GM12878 (cell line): ENCODE measurements around the gene RALGPS2. TPM values are rescaled to one million over a fixed set of nuclear protein-coding genes. Genes with fewer than 3 reads are reported as not detected.

Experiments used
- ATAC-seq: fragments of 200-7000 bp; cut with Tn5 transposase; 3 replicates; pipeline ENCODE4 v1.9.1; 2020; ENCODE audit warnings: mild to moderate bottlenecking, moderate library complexity
- BruUV-seq: library from RNA; stranded (reverse); fragments of 400-500 nt; replicated peaks from 2 replicates; lab custom pipeline; 2021; lab: Mats Ljungman, UMichigan
- CTCF ChIA-PET: fragments of 300-600 bp; sonication (Branson Sonifier 250); formaldehyde crosslinking; extraction: SDS; loops from one replicate; lab custom pipeline; 2021; ENCODE audit warnings: inconsistent platforms; lab: Yijun Ruan, JAX
- POLR2A ChIA-PET: fragments of 350-600 bp; formaldehyde crosslinking; extraction: SDS; loops from one replicate; lab custom pipeline; 2021; ENCODE audit warnings: inconsistent platforms; lab: Charles Lee
- RAD21 ChIA-PET: fragments of 300-600 bp; sonication (Branson Sonifier 250); formaldehyde crosslinking; loops from one replicate; lab custom pipeline; 2023; ENCODE audit warnings: antibody characterized with exemption; ENCODE audit not compliant: unreplicated experiment; lab: Charles Lee
- SMC1A ChIA-PET: fragments of 300-600 bp; sonication (Branson Sonifier 250); formaldehyde crosslinking; loops from one replicate; lab custom pipeline; 2023; ENCODE audit not compliant: unreplicated experiment, uncharacterized antibody; lab: Charles Lee
- DNase-seq: peaks from one replicate; pipeline ENCODE4 v3.0.0-alpha.2; 2011; ENCODE audit warnings: low read depth, low spot score
- FAIRE-seq: peaks from 3 replicates; lab custom pipeline; 2011; peaks lifted over from hg19 to GRCh38; lab: Jason Lieb, UNC
- H2AFZ ChIP-seq: 2 replicates; pipeline ENCODE4 v1.6.0; 2011; ENCODE audit warnings: low read depth, low read length, control low read depth; ENCODE audit not compliant: control insufficient read depth
- H3K27ac ChIP-seq: 2 replicates; pipeline ENCODE4 v1.5.1; 2011; ENCODE audit warnings: control low read depth; ENCODE audit not compliant: control insufficient read depth, insufficient read depth
- H3K27me3 ChIP-seq, 2 experiments: replicated peaks in 1 of 2; 2 replicates each; pipeline versions ENCODE4 v1.6.0 to v1.6.1; 2011; ENCODE audit warnings: low read length in 1 of 2; ENCODE audit not compliant: control insufficient read depth in 2 of 2, insufficient read depth in 2 of 2
- H3K36me3 ChIP-seq, 2 experiments: 2 replicates each; pipeline ENCODE4 v1.5.1; 2011; ENCODE audit warnings: low read length in 1 of 2; ENCODE audit not compliant: control insufficient read depth in 2 of 2, insufficient read depth in 2 of 2
- H3K4me1 ChIP-seq: 2 replicates; pipeline ENCODE4 v1.6.1; 2011; ENCODE audit warnings: mild to moderate bottlenecking, low read length, moderate library complexity, mixed read lengths; ENCODE audit not compliant: control insufficient read depth, insufficient read depth
- H3K4me2 ChIP-seq: 2 replicates; pipeline ENCODE4 v1.6.0; 2011; ENCODE audit warnings: control low read depth; ENCODE audit not compliant: control insufficient read depth, insufficient read depth
- H3K4me3 ChIP-seq: fragments of 200-600 bp; sonication (generic); 2 replicates; pipeline ENCODE4 v1.5.1; 2016
- H3K79me2 ChIP-seq: 2 replicates; pipeline ENCODE4 v1.6.0; 2011; ENCODE audit warnings: low read length; ENCODE audit not compliant: control insufficient read depth, insufficient read depth
- H3K9ac ChIP-seq: 2 replicates; pipeline ENCODE4 v1.8.0; 2011; ENCODE audit warnings: low read length, control low read depth, mixed read lengths; ENCODE audit not compliant: control insufficient read depth, insufficient read depth
- H3K9me3 ChIP-seq: replicated peaks from 3 replicates; pipeline ENCODE4 v1.5.1; 2011; ENCODE audit warnings: mild to moderate bottlenecking, low read length; ENCODE audit not compliant: control insufficient read depth, insufficient read depth
- H4K20me1 ChIP-seq: 2 replicates; pipeline ENCODE4 v1.6.0; 2011; ENCODE audit not compliant: control insufficient read depth, insufficient read depth
- ATF7 ChIP-seq: fragments of 450-650 bp; IDR thresholded peaks from 2 replicates; pipeline ENCODE4 v1.6.1; 2016; ENCODE audit warnings: low read depth, mild to moderate bottlenecking
- BCL11A ChIP-seq: IDR thresholded peaks from 2 replicates; pipeline ENCODE4 v1.6.1; 2011; ENCODE audit warnings: low read depth, low read length
- EZH2 ChIP-seq: IDR thresholded peaks from 2 replicates; pipeline ENCODE4 v1.6.1; 2012; ENCODE audit warnings: low read depth, mild to moderate bottlenecking, control low read depth, inconsistent platforms, low read length, borderline replicate concordance; ENCODE audit not compliant: control insufficient read depth
- HDAC6 ChIP-seq: fragments of 200-600 bp; sonication (generic); IDR thresholded peaks from one replicate; pipeline ENCODE4 v1.8.0; 2017; ENCODE audit warnings: antibody characterized with exemption; ENCODE audit not compliant: unreplicated experiment
- IKZF1 ChIP-seq: fragments of 450-650 bp; conservative IDR thresholded peaks from 2 replicates; pipeline ENCODE4 v1.6.1; 2017; ENCODE audit warnings: antibody characterized with exemption, mild to moderate bottlenecking
- IKZF2 ChIP-seq, 2 experiments: fragments of 450-650 bp; IDR thresholded peaks; 2 replicates each; pipeline ENCODE4 v1.6.1; 2017; ENCODE audit warnings: mild to moderate bottlenecking in 2 of 2, moderate library complexity in 2 of 2
- PML ChIP-seq: IDR thresholded peaks from 2 replicates; pipeline ENCODE4 v1.6.1; 2012; ENCODE audit warnings: low read length, inconsistent platforms
- RAD51 ChIP-seq: fragments of 450-650 bp; IDR thresholded peaks from 2 replicates; pipeline ENCODE4 v1.6.1; 2016; ENCODE audit warnings: moderate library complexity, mild to moderate bottlenecking, inconsistent platforms
- SMAD1 ChIP-seq: fragments of 450-650 bp; IDR thresholded peaks from 2 replicates; pipeline ENCODE4 v1.6.1; 2018; ENCODE audit warnings: mild to moderate bottlenecking, low read depth; ENCODE audit not compliant: partially characterized antibody
- SUPT20H ChIP-seq: IDR thresholded peaks from 2 replicates; pipeline ENCODE4 v1.6.1; 2011; ENCODE audit warnings: low read depth, mild to moderate bottlenecking, low read length, moderate library complexity, borderline replicate concordance; ENCODE audit not compliant: control insufficient read depth
- TAF1 ChIP-seq: IDR thresholded peaks from 2 replicates; pipeline ENCODE4 v1.6.1; 2011; ENCODE audit warnings: mild to moderate bottlenecking, low read depth, low read length, borderline replicate concordance
- TCF3 ChIP-seq: IDR thresholded peaks from 2 replicates; pipeline ENCODE4 v1.6.1; 2012; ENCODE audit warnings: low read depth, mild to moderate bottlenecking, low read length, borderline replicate concordance; ENCODE audit not compliant: insufficient read depth
- ZNF622 ChIP-seq: fragments of 450-650 bp; IDR thresholded peaks from 2 replicates; pipeline ENCODE4 v1.6.1; 2017; ENCODE audit warnings: mild to moderate bottlenecking, inconsistent platforms
- ZSCAN29 ChIP-seq: fragments of 450-650 bp; IDR thresholded peaks from 2 replicates; pipeline ENCODE4 v1.6.1; 2017; ENCODE audit warnings: mild to moderate bottlenecking, moderate library complexity
- WGBS: methylation state at CpG from one replicate; pipeline ENCODE4 v1.1.6; 2016; ENCODE audit warnings: low lambda C conversion rate; ENCODE audit not compliant: insufficient replicate concordance, insufficient coverage; ENCODE audit errors: missing lambda C conversion rate; 5-methylcytosine and 5-hydroxymethylcytosine counted together
- in situ Hi-C: fragments of 300-500 bp; cut with MboI; formaldehyde crosslinking; loops from 9 replicates; pipeline ENCODE4 v1.14.3; 2018; ENCODE audit warnings: mixed read lengths
- intact Hi-C: fragments of 100-400 bp; cut with micrococcal nuclease; formaldehyde crosslinking; loops from one replicate; pipeline ENCODE4 v1.14.2; 2022; ENCODE audit not compliant: unreplicated experiment
- polyA plus RNA-seq, 11 experiments: library from polyadenylated mRNA; depleted of rRNA in 4 of 11; unstranded in 6 of 11; stranded (reverse) in 5 of 11; fragments of >200 nt; fragmentation: Nextera tagmentation in 4 of 11; fragmentation: Illumina TruSeq in 1 of 11; extraction: Ambion mirVana in 4 of 11; extraction: Trizol in 1 of 11; gene quantifications; 1 replicate in 1 of 11; 2 replicates in 10 of 11; pipeline versions ENCODE4 v1.2.1 to v1.2.3, GENCODE V29; 2011 to 2016; ENCODE audit warnings: inconsistent platforms in 2 of 11, missing spikeins in 2 of 11, low read depth in 1 of 11
- total RNA-seq, 4 experiments: library from RNA; depleted of rRNA in 3 of 4; stranded (reverse); fragments of >200 nt in 3 of 4; fragmentation: Illumina TruSeq in 1 of 4; extraction: Trizol in 1 of 4; gene quantifications; 2 replicates each; pipeline versions ENCODE4 v1.2.1 to v1.2.3, GENCODE V29; 2013 to 2021
- TF ChIP-seq, protein P1 (sequence below): fragments of 450-650 bp; IDR thresholded peaks from 2 replicates; pipeline ENCODE4 v1.6.1; 2017; ENCODE audit warnings: antibody characterized with exemption, mild to moderate bottlenecking, moderate library complexity
- TF ChIP-seq, protein P2 (sequence below): fragments of 450-650 bp; IDR thresholded peaks from 2 replicates; pipeline ENCODE4 v1.6.1; 2014; ENCODE audit warnings: mild to moderate bottlenecking
- TF ChIP-seq, protein P3 (sequence below): IDR thresholded peaks from 2 replicates; pipeline ENCODE4 v1.6.1; 2012; ENCODE audit warnings: low read depth, low read length, improper control_type of control experiment
- TF ChIP-seq, protein P4 (sequence below): fragments of 450-650 bp; IDR thresholded peaks from 2 replicates; pipeline ENCODE4 v1.6.1; 2018; ENCODE audit warnings: borderline replicate concordance, mild to moderate bottlenecking; ENCODE audit not compliant: partially characterized antibody

The RALGPS2 gene
- total and polyA plus RNA-seq, 10 of the 15 experiments (the other 5 are each of a cell fraction or from before 2014, with no cell fraction given) = 0.08 to 3.7 (median 0.50) TPM

DNA sequence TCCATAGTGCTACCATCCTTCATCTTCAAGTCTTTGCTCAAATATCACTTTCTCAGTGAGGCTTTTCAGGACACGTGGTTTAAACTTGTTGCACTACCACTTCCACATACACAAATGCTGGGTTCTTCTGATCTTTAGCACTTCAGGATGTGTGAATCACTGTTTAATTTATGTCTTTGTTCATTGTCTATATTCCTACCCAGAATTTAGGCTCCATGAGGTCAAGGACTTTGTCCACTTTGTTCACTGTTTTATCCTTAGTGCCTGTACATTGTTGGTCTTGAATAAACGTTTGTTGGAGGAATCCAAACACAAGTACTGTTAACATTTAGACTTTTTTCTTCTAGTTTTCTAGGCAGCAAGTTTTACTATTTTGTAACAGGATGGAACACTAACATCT is 42.6 kb upstream of the RALGPS2 start:
- no peak overlapping the region for H3K4me2 ChIP-seq
- SMC1A ChIA-PET = interaction anchor here (1.0 to 1.3 kb wide), 3 partner anchors 26 to 133 kb away, joined by 3 read pairs; no protein-coding TSS in a partner anchor
- H3K4me1 ChIP-seq = peaks cover 13% of the 10 kb centered on the region
- intact Hi-C loops = no loop called here
- POLR2A ChIA-PET = interaction anchor here (0.8 kb wide), 1 partner anchor 28 kb away, joined by 3 read pairs; no protein-coding TSS in a partner anchor
- CTCF ChIA-PET = interaction anchor here (0.9 to 1.4 kb wide), 3 partner anchors 17 to 139 kb away, joined by 3 to 6 read pairs (median 3); no protein-coding TSS in a partner anchor
- no peaks in the 10 kb centered on the region for H3K79me2 ChIP-seq
- FAIRE-seq (no peak), ATAC-seq (no peak), DNase-seq (no peak)
- H4K20me1 ChIP-seq = no peaks in the 10 kb centered on the region
- in situ Hi-C loops = no loop called here
- WGBS = 22% methylated on average over 2 of the region's 2 CpGs
- no peaks in the 10 kb centered on the region for H3K27me3 ChIP-seq
- H3K9me3 ChIP-seq = no peaks in the 10 kb centered on the region
- H3K4me3 ChIP-seq = no peak overlapping the region
- RAD21 ChIA-PET = interaction anchor here (0.6 to 1.4 kb wide), 2 partner anchors 23 to 44 kb away, joined by 4 read pairs; no protein-coding TSS in a partner anchor
- no peak overlapping the region for H3K27ac ChIP-seq
- H3K9ac ChIP-seq = no peak overlapping the region
- BruUV-seq = no TSS peak
- no peaks in the 10 kb centered on the region for H3K36me3 ChIP-seq
- H2AFZ ChIP-seq = no peak overlapping the region
- TF ChIP-seq TAF1 (no peak), IKZF1 (no peak), IKZF2 (IDR thresholded peaks at IDR 0.05) (no peak), RAD51 (no peak), SMAD1 (no peak), PML (no peak), ZSCAN29 (no peak), BCL11A (no peak), ATF7 (no peak), TCF3 (no peak), HDAC6 (no peak), ZNF622 (no peak), EZH2 (no peak), SUPT20H (no peak)
- TF ChIP-seq, protein P1, sequence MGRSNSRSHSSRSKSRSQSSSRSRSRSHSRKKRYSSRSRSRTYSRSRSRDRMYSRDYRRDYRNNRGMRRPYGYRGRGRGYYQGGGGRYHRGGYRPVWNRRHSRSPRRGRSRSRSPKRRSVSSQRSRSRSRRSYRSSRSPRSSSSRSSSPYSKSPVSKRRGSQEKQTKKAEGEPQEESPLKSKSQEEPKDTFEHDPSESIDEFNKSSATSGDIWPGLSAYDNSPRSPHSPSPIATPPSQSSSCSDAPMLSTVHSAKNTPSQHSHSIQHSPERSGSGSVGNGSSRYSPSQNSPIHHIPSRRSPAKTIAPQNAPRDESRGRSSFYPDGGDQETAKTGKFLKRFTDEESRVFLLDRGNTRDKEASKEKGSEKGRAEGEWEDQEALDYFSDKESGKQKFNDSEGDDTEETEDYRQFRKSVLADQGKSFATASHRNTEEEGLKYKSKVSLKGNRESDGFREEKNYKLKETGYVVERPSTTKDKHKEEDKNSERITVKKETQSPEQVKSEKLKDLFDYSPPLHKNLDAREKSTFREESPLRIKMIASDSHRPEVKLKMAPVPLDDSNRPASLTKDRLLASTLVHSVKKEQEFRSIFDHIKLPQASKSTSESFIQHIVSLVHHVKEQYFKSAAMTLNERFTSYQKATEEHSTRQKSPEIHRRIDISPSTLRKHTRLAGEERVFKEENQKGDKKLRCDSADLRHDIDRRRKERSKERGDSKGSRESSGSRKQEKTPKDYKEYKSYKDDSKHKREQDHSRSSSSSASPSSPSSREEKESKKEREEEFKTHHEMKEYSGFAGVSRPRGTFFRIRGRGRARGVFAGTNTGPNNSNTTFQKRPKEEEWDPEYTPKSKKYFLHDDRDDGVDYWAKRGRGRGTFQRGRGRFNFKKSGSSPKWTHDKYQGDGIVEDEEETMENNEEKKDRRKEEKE = no peak
- TF ChIP-seq, protein P2, sequence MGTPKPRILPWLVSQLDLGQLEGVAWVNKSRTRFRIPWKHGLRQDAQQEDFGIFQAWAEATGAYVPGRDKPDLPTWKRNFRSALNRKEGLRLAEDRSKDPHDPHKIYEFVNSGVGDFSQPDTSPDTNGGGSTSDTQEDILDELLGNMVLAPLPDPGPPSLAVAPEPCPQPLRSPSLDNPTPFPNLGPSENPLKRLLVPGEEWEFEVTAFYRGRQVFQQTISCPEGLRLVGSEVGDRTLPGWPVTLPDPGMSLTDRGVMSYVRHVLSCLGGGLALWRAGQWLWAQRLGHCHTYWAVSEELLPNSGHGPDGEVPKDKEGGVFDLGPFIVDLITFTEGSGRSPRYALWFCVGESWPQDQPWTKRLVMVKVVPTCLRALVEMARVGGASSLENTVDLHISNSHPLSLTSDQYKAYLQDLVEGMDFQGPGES = no peak
- TF ChIP-seq, protein P3, sequence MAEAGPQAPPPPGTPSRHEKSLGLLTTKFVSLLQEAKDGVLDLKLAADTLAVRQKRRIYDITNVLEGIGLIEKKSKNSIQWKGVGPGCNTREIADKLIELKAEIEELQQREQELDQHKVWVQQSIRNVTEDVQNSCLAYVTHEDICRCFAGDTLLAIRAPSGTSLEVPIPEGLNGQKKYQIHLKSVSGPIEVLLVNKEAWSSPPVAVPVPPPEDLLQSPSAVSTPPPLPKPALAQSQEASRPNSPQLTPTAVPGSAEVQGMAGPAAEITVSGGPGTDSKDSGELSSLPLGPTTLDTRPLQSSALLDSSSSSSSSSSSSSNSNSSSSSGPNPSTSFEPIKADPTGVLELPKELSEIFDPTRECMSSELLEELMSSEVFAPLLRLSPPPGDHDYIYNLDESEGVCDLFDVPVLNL = no peak
- TF ChIP-seq, protein P4, sequence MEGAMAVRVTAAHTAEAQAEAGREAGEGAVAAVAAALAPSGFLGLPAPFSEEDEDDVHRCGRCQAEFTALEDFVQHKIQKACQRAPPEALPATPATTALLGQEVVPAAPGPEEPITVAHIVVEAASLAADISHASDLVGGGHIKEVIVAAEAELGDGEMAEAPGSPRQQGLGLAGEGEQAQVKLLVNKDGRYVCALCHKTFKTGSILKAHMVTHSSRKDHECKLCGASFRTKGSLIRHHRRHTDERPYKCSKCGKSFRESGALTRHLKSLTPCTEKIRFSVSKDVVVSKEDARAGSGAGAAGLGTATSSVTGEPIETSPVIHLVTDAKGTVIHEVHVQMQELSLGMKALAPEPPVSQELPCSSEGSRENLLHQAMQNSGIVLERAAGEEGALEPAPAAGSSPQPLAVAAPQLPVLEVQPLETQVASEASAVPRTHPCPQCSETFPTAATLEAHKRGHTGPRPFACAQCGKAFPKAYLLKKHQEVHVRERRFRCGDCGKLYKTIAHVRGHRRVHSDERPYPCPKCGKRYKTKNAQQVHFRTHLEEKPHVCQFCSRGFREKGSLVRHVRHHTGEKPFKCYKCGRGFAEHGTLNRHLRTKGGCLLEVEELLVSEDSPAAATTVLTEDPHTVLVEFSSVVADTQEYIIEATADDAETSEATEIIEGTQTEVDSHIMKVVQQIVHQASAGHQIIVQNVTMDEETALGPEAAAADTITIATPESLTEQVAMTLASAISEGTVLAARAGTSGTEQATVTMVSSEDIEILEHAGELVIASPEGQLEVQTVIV = no peak
